Measurements from ENCODE around the gene DPH6. TPM values are rescaled to one million over a fixed set of nuclear protein-coding genes. Genes with fewer than 3 reads are reported as not detected.
"Not testable (repeated sequence)": the region's sequence is repeated elsewhere in the genome, so short reads cannot be mapped to it uniquely, and the experiment has no call there.

Gene DPH6
- polyA plus RNA-seq (2011; rRNA removed) (10.6 and 11.8 TPM in 2 replicates), polyA minus RNA-seq (2011; rRNA and poly(A)+ RNA removed) (16.9 and 17.1 TPM in 2 replicates)

DNA sequence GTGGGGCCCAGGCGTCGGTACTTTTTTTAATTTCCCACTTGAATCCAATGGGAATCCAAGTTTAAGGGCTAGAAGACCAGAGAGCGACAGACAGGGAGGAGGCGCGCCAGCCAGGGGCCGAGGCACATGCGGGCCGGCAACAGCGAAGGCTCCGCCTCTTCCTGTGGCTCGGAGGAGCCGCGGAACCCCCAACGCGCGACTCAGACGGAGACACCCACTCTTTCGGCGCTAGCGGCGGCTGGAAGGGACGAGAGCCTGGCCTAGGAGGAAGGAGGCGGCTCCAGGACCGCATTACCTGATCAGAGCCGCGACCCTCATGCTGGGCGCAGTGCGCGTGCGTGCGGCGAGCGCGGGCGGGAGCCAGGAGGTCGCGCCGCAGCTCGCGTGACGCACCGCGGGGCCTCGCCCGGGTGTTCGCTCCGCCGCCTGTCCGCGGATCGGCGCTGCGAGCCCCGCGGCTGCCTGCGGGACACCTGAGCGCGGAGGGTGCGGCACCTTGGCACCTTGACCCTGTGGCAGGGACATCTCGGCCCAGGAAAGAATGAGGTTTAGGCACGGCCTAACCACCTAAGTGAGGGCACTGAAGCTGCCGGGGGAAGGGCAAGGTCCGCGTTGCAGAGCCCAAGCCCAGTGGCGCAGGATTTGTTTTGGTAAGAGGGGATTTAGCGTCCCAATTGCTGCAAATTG, at the start of gene DPH6:
TSS of gene DPH6 (minus strand) at position 342 of the 687 bp plus-strand sequence. CDS start at position 318, 24 bp downstream.
- Histone ChIP-seq H3K27ac (ENCODE audit: low read depth, low read length) (peak within 1 kb of the TSS; percentile 98), H3K9me3 (ENCODE audit: control insufficient read depth, insufficient read depth, low read length) (no peaks in the 10 kb centered on the region), H3K4me3 (ENCODE audit: low read depth, low read length) (peak within 1 kb of the TSS; percentile 63), H3K27me3 (ENCODE audit: control insufficient read depth, insufficient read depth, low read length) (no peaks in the 10 kb centered on the region)
- POLR2A ChIA-PET = interaction anchor here (0.6 to 1.9 kb wide), 2 partner anchors 12 to 525 kb away, joined by 4 to 7 read pairs; no protein-coding TSS in a partner anchor
- peak; percentile 44 for DNase-seq (ENCODE audit: low read depth, low spot score)
- no peak for TF ChIP-seq CTCF (IDR thresholded peaks at IDR 0.05; ENCODE audit: low read depth, low read length)
- CTCF ChIA-PET = no interaction called here

DNA sequence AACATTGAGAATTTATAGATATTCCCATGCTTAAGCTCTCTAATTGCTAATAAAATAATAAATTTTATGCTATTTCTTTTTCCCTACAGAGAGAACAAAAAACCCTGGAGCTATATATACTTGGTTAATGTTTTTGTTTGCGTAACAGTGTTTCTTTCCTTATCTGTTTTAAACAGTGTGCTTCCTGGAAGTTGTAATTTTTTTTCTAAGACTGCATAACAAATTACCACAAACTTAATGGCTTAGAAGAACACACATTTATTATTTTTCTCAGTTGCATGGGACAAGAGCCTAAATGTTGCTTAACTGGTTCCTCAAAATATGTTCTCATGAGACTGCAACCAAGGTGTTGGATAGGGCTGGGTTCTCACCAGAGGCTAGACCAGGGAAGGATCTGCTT, 49.7 kb upstream of the DPH6 start:
- Histone ChIP-seq H3K27ac (ENCODE audit: low read depth, low read length) (no peak overlapping the region), H3K9me3 (ENCODE audit: control insufficient read depth, insufficient read depth, low read length) (no peaks in the 10 kb centered on the region), H3K27me3 (ENCODE audit: control insufficient read depth, insufficient read depth, low read length) (no peaks in the 10 kb centered on the region), H3K4me3 (ENCODE audit: low read depth, low read length) (no peak overlapping the region)
- ChIA-PET POLR2A (no interaction called here), CTCF (no interaction called here)
- no peak for TF ChIP-seq CTCF (IDR thresholded peaks at IDR 0.05; ENCODE audit: low read depth, low read length)
- DNase-seq (ENCODE audit: low read depth, low spot score) = no peak

GRCh38 chr15:35591987-35592386, 46.0 kb upstream of the DPH6 start:
- H3K4me3 ChIP-seq (ENCODE audit: low read depth, low read length); H3K27me3 ChIP-seq (ENCODE audit: control insufficient read depth, insufficient read depth, low read length); CTCF ChIA-PET; H3K9me3 ChIP-seq (ENCODE audit: control insufficient read depth, insufficient read depth, low read length); POLR2A ChIA-PET; H3K27ac ChIP-seq (ENCODE audit: low read depth, low read length); DNase-seq (ENCODE audit: low read depth, low spot score): not testable (repeated sequence)

- no peak for DNase-seq (ENCODE audit: low read depth, low spot score)
- POLR2A ChIA-PET = no interaction called here
- TF ChIP-seq CTCF (IDR thresholded peaks at IDR 0.05; ENCODE audit: low read depth, low read length) = no peak
- CTCF ChIA-PET = no interaction called here
- H3K9me3 ChIP-seq (ENCODE audit: control insufficient read depth, insufficient read depth, low read length) = no peaks in the 10 kb centered on the region
- no peak overlapping the region for H3K4me3 ChIP-seq (ENCODE audit: low read depth, low read length)
- no peaks in the 10 kb centered on the region for H3K27me3 ChIP-seq (ENCODE audit: control insufficient read depth, insufficient read depth, low read length)
- H3K27ac ChIP-seq (ENCODE audit: low read depth, low read length) = no peak overlapping the region
These were observed 38.0 kb upstream of the DPH6 start for GRCh38 chr15:35583863-35584528.

DNA sequence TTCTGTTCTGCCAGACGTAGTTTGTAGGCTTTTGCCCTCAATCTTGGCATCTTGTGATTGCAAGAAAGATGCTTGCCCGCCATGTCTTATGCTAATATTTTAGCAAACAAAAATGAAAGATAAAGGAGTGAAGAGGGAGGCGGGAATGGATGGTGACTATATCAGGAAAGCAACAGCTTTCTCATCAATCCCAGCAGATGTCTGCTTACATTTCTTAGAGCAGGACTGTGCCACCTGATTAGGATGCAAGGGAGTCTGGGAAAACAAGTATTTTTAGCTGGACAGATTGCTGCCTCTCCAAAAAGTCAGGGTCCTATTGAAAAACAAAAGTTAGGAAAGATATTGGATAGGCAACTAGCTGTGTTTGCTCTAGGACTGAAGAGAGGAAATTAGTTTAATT, 34.6 kb upstream of the DPH6 start:
- no peak for DNase-seq (ENCODE audit: low read depth, low spot score)
- Histone ChIP-seq H3K27ac (ENCODE audit: low read depth, low read length) (no peak overlapping the region), H3K4me3 (ENCODE audit: low read depth, low read length) (no peak overlapping the region), H3K27me3 (ENCODE audit: control insufficient read depth, insufficient read depth, low read length) (no peaks in the 10 kb centered on the region), H3K9me3 (ENCODE audit: control insufficient read depth, insufficient read depth, low read length) (no peaks in the 10 kb centered on the region)
- POLR2A ChIA-PET = no interaction called here
- TF ChIP-seq CTCF (IDR thresholded peaks at IDR 0.05; ENCODE audit: low read depth, low read length) = no peak
- CTCF ChIA-PET = no interaction called here

All from AG04450 (cell line).